HEK293 (cell line): ENCODE results near the gene HP.

Experiments used
- ZNF335 ChIP-seq: fragments of 450-650 bp; formaldehyde crosslinking; conservative IDR thresholded peaks from 2 replicates; pipeline ENCODE4 v1.5.1; 2016; ENCODE audit warnings: missing biosample characterization, missing genetic modification characterization
- TF ChIP-seq, protein P1 (sequence below): fragments of 450-650 bp; formaldehyde crosslinking; IDR thresholded peaks from 2 replicates; pipeline ENCODE4 v1.5.1; 2016; ENCODE audit warnings: missing biosample characterization, missing genetic modification characterization
- TF ChIP-seq, protein P2 (sequence below): fragments of 450-650 bp; formaldehyde crosslinking; optimal IDR thresholded peaks from 2 replicates; pipeline ENCODE3; 2016; ENCODE audit warnings: missing biosample characterization, mild to moderate bottlenecking, missing genetic modification characterization
- TF ChIP-seq, protein P3 (sequence below): sonication (generic); formaldehyde crosslinking; IDR thresholded peaks from 2 replicates; pipeline ENCODE4 v1.8.1; 2022; ENCODE audit warnings: mild to moderate bottlenecking, moderate library complexity, missing genetic modification reagents

DNA sequence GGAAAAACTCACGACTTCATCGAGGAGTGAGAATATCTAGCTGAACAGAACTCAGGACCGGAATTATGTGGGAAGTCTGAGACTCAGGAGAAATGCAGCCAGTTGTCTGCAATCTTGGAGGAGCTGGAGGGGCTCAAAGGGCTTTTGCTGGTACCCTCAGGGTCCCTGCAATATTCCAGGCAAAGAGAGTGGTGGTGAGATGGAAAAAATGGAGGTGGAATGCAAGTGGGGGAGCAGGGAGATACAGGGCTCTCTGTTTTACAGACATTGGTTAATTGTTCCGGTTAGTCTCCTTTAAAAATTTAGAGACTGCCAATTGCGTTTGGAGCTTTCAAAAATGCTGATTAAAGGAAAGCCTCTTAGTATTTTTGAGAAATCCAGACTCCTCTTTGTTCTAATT is 18.2 kb upstream of the HP start:
- TF ChIP-seq, protein P1, sequence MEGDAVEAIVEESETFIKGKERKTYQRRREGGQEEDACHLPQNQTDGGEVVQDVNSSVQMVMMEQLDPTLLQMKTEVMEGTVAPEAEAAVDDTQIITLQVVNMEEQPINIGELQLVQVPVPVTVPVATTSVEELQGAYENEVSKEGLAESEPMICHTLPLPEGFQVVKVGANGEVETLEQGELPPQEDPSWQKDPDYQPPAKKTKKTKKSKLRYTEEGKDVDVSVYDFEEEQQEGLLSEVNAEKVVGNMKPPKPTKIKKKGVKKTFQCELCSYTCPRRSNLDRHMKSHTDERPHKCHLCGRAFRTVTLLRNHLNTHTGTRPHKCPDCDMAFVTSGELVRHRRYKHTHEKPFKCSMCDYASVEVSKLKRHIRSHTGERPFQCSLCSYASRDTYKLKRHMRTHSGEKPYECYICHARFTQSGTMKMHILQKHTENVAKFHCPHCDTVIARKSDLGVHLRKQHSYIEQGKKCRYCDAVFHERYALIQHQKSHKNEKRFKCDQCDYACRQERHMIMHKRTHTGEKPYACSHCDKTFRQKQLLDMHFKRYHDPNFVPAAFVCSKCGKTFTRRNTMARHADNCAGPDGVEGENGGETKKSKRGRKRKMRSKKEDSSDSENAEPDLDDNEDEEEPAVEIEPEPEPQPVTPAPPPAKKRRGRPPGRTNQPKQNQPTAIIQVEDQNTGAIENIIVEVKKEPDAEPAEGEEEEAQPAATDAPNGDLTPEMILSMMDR (tag by site-specific recombination) = no peak
- TF ChIP-seq, protein P2, sequence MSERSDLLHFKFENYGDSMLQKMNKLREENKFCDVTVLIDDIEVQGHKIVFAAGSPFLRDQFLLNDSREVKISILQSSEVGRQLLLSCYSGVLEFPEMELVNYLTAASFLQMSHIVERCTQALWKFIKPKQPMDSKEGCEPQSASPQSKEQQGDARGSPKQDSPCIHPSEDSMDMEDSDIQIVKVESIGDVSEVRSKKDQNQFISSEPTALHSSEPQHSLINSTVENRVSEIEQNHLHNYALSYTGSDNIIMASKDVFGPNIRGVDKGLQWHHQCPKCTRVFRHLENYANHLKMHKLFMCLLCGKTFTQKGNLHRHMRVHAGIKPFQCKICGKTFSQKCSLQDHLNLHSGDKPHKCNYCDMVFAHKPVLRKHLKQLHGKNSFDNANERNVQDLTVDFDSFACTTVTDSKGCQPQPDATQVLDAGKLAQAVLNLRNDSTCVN (tag by site-specific recombination) = no peak
- no peak for TF ChIP-seq ZNF335
- TF ChIP-seq, protein P3, sequence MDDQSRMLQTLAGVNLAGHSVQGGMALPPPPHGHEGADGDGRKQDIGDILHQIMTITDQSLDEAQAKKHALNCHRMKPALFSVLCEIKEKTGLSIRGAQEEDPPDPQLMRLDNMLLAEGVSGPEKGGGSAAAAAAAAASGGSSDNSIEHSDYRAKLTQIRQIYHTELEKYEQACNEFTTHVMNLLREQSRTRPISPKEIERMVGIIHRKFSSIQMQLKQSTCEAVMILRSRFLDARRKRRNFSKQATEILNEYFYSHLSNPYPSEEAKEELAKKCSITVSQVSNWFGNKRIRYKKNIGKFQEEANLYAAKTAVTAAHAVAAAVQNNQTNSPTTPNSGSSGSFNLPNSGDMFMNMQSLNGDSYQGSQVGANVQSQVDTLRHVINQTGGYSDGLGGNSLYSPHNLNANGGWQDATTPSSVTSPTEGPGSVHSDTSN (CRISPR knock-in tag) = no peak
